Skin epidermis (tissue), 12 donors: Measurements from ENCODE around the gene ARMC12.

Experiments used
- H3K27ac ChIP-seq, 21 experiments: fragments of 200-600 bp; sonication (generic) in 11 of 21; one replicate each; pipeline ENCODE4 v1.5.0; 2020; ENCODE audit warnings: mild to moderate bottlenecking in 3 of 21, inconsistent platforms in 2 of 21, moderate library complexity in 2 of 21
- H3K4me3 ChIP-seq, 7 experiments: fragments of 200-600 bp; sonication (generic) in 2 of 7; one replicate each; pipeline ENCODE4 v1.5.0; 2020; ENCODE audit warnings: inconsistent platforms in 2 of 7, mild to moderate bottlenecking in 2 of 7, moderate library complexity in 1 of 7

ARMC12 gene

GRCh38 chr6:35757456-35758123 lies 20.8 kb downstream of the ARMC12 start:
- H3K4me3 ChIP-seq = no peak overlapping the region
- no peak overlapping the region for H3K27ac ChIP-seq

GRCh38 chr6:35759426-35759825 lies 22.6 kb downstream of the ARMC12 start:
- Histone ChIP-seq H3K27ac (no peak overlapping the region), H3K4me3 (no peak overlapping the region)

GRCh38 chr6:35765739-35766138 lies 28.9 kb downstream of the ARMC12 start:
- Histone ChIP-seq H3K4me3 (no peak overlapping the region), H3K27ac (no peak overlapping the region)

GRCh38 chr6:35769211-35769610 lies 32.4 kb downstream of the ARMC12 start:
- no peak overlapping the region for H3K27ac ChIP-seq
- no peak overlapping the region for H3K4me3 ChIP-seq

GRCh38 chr6:35771343-35771627 lies 34.5 kb downstream of the ARMC12 start:
- Histone ChIP-seq H3K27ac (no peak overlapping the region), H3K4me3 (no peak overlapping the region)

- H3K27ac ChIP-seq = no peak overlapping the region
- H3K4me3 ChIP-seq = no peak overlapping the region
These were observed 37.4 kb downstream of the ARMC12 start for GRCh38 chr6:35774116-35774794.

- no peak overlapping the region for H3K27ac ChIP-seq
- no peak overlapping the region for H3K4me3 ChIP-seq
These were observed 38.2 kb downstream of the ARMC12 start for GRCh38 chr6:35775031-35775430.

- H3K27ac ChIP-seq = no peak within 1 kb of the TSS
- peak within 1 kb of the TSS; percentile 9 to 39 (median 30) for H3K4me3 ChIP-seq
These were observed 39.8 kb downstream of the ARMC12 start, which contains the start of gene CLPSL2 for GRCh38 chr6:35776364-35777215. Gene CLPSL2 (plus strand): TSS chr6:35776598. CDS start chr6:35776619, 21 bp downstream.

- no peak overlapping the region for H3K4me3 ChIP-seq
- H3K27ac ChIP-seq = no peak overlapping the region
These were observed 40.7 kb downstream of the ARMC12 start for GRCh38 chr6:35777356-35778102.

GRCh38 chr6:35778437-35778836 lies 41.6 kb downstream of the ARMC12 start:
- Histone ChIP-seq H3K4me3 (no peak overlapping the region), H3K27ac (no peak overlapping the region)

GRCh38 chr6:35780719-35781118 lies 43.9 kb downstream of the ARMC12 start, which contains the start of gene CLPSL1:
Gene CLPSL1 (plus strand): TSS chr6:35781019. CDS start chr6:35781111, 92 bp downstream.
- no peak within 1 kb of the TSS for H3K4me3 ChIP-seq
- no peak within 1 kb of the TSS for H3K27ac ChIP-seq

GRCh38 chr6:35781290-35781689 lies 44.5 kb downstream of the ARMC12 start:
- no peak overlapping the region for H3K4me3 ChIP-seq
- H3K27ac ChIP-seq = no peak overlapping the region

- no peak overlapping the region for H3K27ac ChIP-seq
These were observed 45.6 kb downstream of the ARMC12 start for GRCh38 chr6:35782424-35782823.

GRCh38 chr6:35784200-35784599 lies 47.4 kb downstream of the ARMC12 start:
- Histone ChIP-seq H3K4me3 (no peak overlapping the region), H3K27ac (no peak overlapping the region)

More at GRCh38 chr6:35782424-35782823, 45.6 kb downstream of the ARMC12 start:
- H3K4me3 ChIP-seq = no peak overlapping the region

- H3K4me3 ChIP-seq = no peak overlapping the region
- H3K27ac ChIP-seq = no peak overlapping the region
These were observed 49.4 kb downstream of the ARMC12 start for GRCh38 chr6:35786272-35786671.

- H3K4me3 ChIP-seq = no peak overlapping the region
- H3K27ac ChIP-seq = no peak overlapping the region
These were observed 50.0 kb downstream of the ARMC12 start for GRCh38 chr6:35786810-35787209.

- Histone ChIP-seq H3K4me3 (no peak overlapping the region), H3K27ac (no peak overlapping the region)
These were observed 50.7 kb downstream of the ARMC12 start for GRCh38 chr6:35787266-35788218.

- Histone ChIP-seq H3K27ac (no peak overlapping the region), H3K4me3 (no peak overlapping the region)
These were observed 51.7 kb downstream of the ARMC12 start for GRCh38 chr6:35788423-35788982.

GRCh38 chr6:35790683-35791082 lies 53.9 kb downstream of the ARMC12 start:
- H3K27ac ChIP-seq = no peak overlapping the region
- no peak overlapping the region for H3K4me3 ChIP-seq
